ENCODE data around the gene GUCY1B1.

GUCY1B1 gene

DNA sequence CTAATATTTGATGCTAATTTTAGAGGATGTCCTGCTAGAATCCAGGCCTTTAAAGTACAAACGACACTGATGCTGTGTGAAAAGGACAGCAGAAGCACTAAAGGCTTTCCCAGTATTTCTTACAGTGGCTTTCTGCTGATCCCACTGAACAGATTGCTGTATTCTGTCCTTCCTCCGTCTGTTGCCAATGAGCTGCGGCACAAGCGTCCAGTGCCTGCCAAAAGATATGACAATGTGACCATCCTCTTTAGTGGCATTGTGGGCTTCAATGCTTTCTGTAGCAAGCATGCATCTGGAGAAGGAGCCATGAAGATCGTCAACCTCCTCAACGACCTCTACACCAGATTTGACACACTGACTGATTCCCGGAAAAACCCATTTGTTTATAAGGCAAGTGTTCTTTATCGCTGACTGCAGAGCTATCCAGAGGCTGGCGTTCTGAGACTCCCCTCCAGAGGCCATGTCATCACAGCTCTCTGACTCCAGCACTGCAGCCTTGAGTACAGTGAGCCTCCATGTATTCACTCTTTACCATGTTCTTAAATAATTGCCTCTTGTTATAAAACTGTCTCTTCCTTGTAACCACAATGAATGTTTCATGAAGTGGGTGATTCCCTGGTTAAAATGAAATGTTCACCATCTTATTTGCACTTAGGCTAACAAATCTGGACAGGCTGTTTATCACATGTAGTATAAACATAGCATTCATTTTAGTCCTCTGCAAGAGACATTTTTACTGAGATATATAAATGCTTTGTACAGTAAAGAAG lies 43.6 kb downstream of the GUCY1B1 start:
- H3K36me3 ChIP-seq (ENCODE audit: control insufficient read depth, low read length) = no peaks in the 10 kb centered on the region
- H3K9me2 ChIP-seq (replicated peaks; ENCODE audit: control insufficient read depth, low read length) = no peaks in the 10 kb centered on the region
- H3K4me2 ChIP-seq (ENCODE audit: low read length) = no peak overlapping the region
- H3K9me3 ChIP-seq (ENCODE audit: control insufficient read depth, insufficient read depth, low read length) = no peaks in the 10 kb centered on the region
- H3K27ac ChIP-seq (ENCODE audit: low read depth, low read length) = no peak overlapping the region
- H4K20me1 ChIP-seq (ENCODE audit: control insufficient read depth, insufficient read depth, low read depth, low read length) = no peaks in the 10 kb centered on the region
- H3F3A ChIP-seq (ENCODE audit: control insufficient read depth, insufficient read depth) = no peaks in the 10 kb centered on the region
- H3K4me3 ChIP-seq (ENCODE audit: low read length) = no peak overlapping the region
- TF ChIP-seq CTCF (IDR thresholded peaks at IDR 0.05; ENCODE audit: low read depth, low read length, poor library complexity, severe bottlenecking) (no peak), EZH2phosphoT487 (IDR thresholded peaks at IDR 0.05; ENCODE audit: borderline replicate concordance, low read length) (no peak)
- no peaks in the 10 kb centered on the region for H3K27me3 ChIP-seq (ENCODE audit: control insufficient read depth, low read length)
- no peaks in the 10 kb centered on the region for H3K79me2 ChIP-seq (ENCODE audit: control insufficient read depth, low read length)
- no peaks in the 10 kb centered on the region for H3K4me1 ChIP-seq (ENCODE audit: control insufficient read depth, low read length)

GRCh38 chr4:155805016-155805415 lies 46.2 kb downstream of the GUCY1B1 start:
- Histone ChIP-seq H3K9me3 (ENCODE audit: control insufficient read depth, insufficient read depth, low read length) (no peaks in the 10 kb centered on the region), H3K9me2 (replicated peaks; ENCODE audit: control insufficient read depth, low read length) (no peaks in the 10 kb centered on the region), H3K79me2 (ENCODE audit: control insufficient read depth, low read length) (no peaks in the 10 kb centered on the region), H3K27ac (ENCODE audit: low read depth, low read length) (no peak overlapping the region), H3F3A (ENCODE audit: control insufficient read depth, insufficient read depth) (no peaks in the 10 kb centered on the region), H3K4me2 (ENCODE audit: low read length) (no peak overlapping the region), H4K20me1 (ENCODE audit: control insufficient read depth, insufficient read depth, low read depth, low read length) (no peaks in the 10 kb centered on the region), H3K4me3 (ENCODE audit: low read length) (no peak overlapping the region), H3K36me3 (ENCODE audit: control insufficient read depth, low read length) (no peaks in the 10 kb centered on the region), H3K4me1 (ENCODE audit: control insufficient read depth, low read length) (no peaks in the 10 kb centered on the region), H3K27me3 (ENCODE audit: control insufficient read depth, low read length) (no peaks in the 10 kb centered on the region)
- TF ChIP-seq CTCF (IDR thresholded peaks at IDR 0.05; ENCODE audit: low read depth, low read length, poor library complexity, severe bottlenecking) = no peak
- TF ChIP-seq EZH2phosphoT487 (IDR thresholded peaks at IDR 0.05; ENCODE audit: borderline replicate concordance, low read length) = no peak

DNA sequence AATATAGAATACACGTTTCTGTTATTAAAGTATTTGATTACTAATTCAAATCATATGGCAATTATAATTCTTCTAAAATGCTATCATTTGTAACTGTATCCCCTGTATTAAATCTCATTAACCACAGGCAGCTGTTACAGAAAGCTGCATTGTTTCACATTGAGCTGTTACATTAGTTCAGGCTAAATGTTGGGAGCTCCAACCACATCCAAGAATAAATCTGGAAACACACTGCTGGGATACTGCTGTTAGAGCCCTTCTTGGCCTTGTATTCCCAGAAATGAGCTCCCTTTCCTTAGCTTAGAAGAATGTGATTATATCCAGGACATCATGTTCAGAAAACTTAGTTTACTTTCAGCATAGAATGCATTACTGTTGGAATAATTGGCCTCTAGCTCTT lies 48.2 kb downstream of the GUCY1B1 start:
- H3K4me2 ChIP-seq (ENCODE audit: low read length) = no peak overlapping the region
- H3F3A ChIP-seq (ENCODE audit: control insufficient read depth, insufficient read depth) = no peaks in the 10 kb centered on the region
- H4K20me1 ChIP-seq (ENCODE audit: control insufficient read depth, insufficient read depth, low read depth, low read length) = no peaks in the 10 kb centered on the region
- no peak overlapping the region for H3K27ac ChIP-seq (ENCODE audit: low read depth, low read length)
- H3K9me3 ChIP-seq (ENCODE audit: control insufficient read depth, insufficient read depth, low read length) = no peaks in the 10 kb centered on the region
- no peaks in the 10 kb centered on the region for H3K4me1 ChIP-seq (ENCODE audit: control insufficient read depth, low read length)
- no peaks in the 10 kb centered on the region for H3K79me2 ChIP-seq (ENCODE audit: control insufficient read depth, low read length)
- no peak overlapping the region for H3K4me3 ChIP-seq (ENCODE audit: low read length)
- TF ChIP-seq EZH2phosphoT487 (IDR thresholded peaks at IDR 0.05; ENCODE audit: borderline replicate concordance, low read length) (no peak), CTCF (IDR thresholded peaks at IDR 0.05; ENCODE audit: low read depth, low read length, poor library complexity, severe bottlenecking) (no peak)
- H3K9me2 ChIP-seq (replicated peaks; ENCODE audit: control insufficient read depth, low read length) = no peaks in the 10 kb centered on the region
- H3K36me3 ChIP-seq (ENCODE audit: control insufficient read depth, low read length) = no peaks in the 10 kb centered on the region
- H3K27me3 ChIP-seq (ENCODE audit: control insufficient read depth, low read length) = no peaks in the 10 kb centered on the region

All from DOHH2 (cell line).